ENCODE measurements around the gene TMSB4X. TPM values are rescaled to one million over a fixed set of nuclear protein-coding genes. Genes with fewer than 3 reads are reported as not detected.

Gene TMSB4X
- total RNA-seq, 4 donors from 2014 or later, result 3,003 to 8,971 (median 6,474) TPM

DNA sequence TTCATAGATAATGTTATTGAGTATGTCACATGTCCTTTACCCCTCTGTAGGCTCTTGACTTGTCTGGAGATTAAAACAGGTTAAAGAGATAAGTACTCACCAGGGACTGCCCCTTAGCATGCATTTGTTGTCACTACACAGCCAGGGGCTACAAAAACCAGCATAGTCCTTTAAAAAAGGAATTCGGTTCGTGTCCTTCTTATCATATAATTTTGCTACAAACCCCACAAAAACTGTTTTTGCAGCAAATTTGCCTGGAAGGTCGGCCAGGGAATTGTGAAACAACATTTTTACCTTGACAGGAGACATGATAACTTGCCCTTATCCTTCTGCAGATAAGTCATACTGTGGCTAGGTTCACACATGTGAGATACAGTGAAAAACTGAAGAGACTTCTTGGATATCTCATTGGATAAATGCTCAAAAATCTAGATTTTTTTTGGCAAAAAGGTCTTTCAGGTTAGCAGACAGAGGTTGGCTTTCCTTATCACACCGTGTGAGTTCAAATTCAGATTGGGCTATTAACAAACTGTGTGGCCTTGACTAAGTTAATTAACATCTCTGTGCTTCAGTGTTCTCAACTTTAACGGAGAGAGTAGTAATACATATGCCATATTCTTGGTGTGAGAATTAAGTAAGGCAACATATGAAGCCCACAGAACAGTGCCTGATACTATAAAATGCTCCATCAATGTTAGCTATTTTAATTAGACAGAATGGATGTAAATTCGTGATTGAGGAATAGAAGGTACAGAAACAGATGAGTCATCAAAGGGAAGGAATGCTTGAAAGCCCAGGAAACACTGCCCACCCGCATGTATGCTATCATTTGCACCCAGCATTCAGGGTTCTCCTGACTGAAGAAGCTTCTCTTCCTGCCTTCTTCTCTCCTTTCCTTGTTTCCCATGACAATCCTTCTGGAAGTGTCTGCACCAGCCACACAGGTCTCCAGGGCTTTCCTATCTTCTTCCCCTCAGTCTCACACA is 39.5 kb downstream of the TMSB4X start:
- TF ChIP-seq, protein P1, sequence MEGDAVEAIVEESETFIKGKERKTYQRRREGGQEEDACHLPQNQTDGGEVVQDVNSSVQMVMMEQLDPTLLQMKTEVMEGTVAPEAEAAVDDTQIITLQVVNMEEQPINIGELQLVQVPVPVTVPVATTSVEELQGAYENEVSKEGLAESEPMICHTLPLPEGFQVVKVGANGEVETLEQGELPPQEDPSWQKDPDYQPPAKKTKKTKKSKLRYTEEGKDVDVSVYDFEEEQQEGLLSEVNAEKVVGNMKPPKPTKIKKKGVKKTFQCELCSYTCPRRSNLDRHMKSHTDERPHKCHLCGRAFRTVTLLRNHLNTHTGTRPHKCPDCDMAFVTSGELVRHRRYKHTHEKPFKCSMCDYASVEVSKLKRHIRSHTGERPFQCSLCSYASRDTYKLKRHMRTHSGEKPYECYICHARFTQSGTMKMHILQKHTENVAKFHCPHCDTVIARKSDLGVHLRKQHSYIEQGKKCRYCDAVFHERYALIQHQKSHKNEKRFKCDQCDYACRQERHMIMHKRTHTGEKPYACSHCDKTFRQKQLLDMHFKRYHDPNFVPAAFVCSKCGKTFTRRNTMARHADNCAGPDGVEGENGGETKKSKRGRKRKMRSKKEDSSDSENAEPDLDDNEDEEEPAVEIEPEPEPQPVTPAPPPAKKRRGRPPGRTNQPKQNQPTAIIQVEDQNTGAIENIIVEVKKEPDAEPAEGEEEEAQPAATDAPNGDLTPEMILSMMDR (IDR thresholded peaks at IDR 0.05; ENCODE audit: low read depth), result no peak

- TF ChIP-seq, protein P1 (IDR thresholded peaks at IDR 0.05; ENCODE audit: low read depth), result no peak
Observed at GRCh38 chrX:13015536-13016236, 40.8 kb downstream of the TMSB4X start.

DNA sequence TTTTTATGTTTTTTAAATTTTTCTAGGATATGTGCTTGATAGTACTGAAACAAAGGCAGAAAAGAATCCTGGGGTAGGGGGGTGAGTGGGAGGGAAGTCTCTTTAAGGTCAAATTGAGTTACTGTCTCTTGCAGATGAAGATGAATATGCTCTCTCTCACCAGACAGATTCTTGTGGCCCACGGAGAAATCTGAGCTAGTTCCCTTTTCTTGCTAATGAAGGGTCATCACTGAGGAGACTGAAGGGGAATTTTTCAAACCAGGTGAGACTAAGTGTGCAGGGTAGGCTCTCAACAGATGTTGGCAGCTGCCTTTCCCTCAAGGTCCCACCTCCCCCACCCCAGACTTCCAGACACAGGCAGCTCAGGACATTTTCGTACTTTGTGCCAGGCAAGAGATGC is 48.0 kb downstream of the TMSB4X start:
- TF ChIP-seq, protein P1 (IDR thresholded peaks at IDR 0.05; ENCODE audit: low read depth), result no peak

- TF ChIP-seq, protein P1 (IDR thresholded peaks at IDR 0.05; ENCODE audit: low read depth), result no peak
Observed at GRCh38 chrX:13023567-13023966, 48.7 kb downstream of the TMSB4X start.

DNA sequence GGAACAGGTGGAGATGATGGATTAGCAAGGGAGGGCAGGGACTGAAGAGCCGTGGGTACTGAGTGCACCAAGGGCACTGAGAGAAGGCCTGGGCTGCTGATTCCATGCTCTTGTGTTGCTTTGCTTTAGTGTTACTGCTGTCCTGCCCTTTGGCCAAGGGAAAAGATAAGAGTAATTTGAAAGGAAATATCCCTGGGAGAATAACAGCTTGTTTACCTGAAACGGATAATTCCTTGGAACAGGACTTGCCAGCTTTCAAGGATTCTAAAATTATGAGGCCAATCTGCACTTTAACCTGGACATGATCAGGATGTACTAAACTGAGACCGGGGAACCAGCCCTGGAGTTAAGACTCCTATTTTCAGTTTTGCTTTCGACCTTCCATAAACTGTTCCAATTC is 49.1 kb downstream of the TMSB4X start:
- TF ChIP-seq, protein P1 (IDR thresholded peaks at IDR 0.05; ENCODE audit: low read depth), result no peak

GRCh38 chrX:13024986-13025385 is 50.1 kb downstream of the TMSB4X start:
- TF ChIP-seq, protein P1 (IDR thresholded peaks at IDR 0.05; ENCODE audit: low read depth), result no peak

Other genes starting within 250 kb of the TMSB4X start
- 10 to 100 TPM; 17.8 to 56.6 (median 25.5) TPM for gene PRPS2, start 183.7 kb upstream of the TMSB4X start, total RNA-seq
- 1 to 10 TPM in 2 of 4 donors, under 1 TPM in 2; 0.19 to 5.3 (median 1.8) TPM for gene TLR7, start 108.0 kb upstream of the TMSB4X start, total RNA-seq
- gene TLR8, start 68.5 kb upstream of the TMSB4X start, total RNA-seq, result 10 to 100 TPM in 2 of 4 donors, 1 to 10 TPM in 2; 2.1 to 35.5 (median 7.9) TPM
- gene FAM9C, start 69.5 kb downstream of the TMSB4X start, total RNA-seq, result under 1 TPM in 2 of 4 donors, not detected in 2; 0.17 to 0.22 TPM

Measured in subcutaneous adipose tissue (tissue), 4 donors.